GM19328 (cell line): ENCODE results near the gene ATPAF2.
A peak's percentile ranks its signal among the peaks of the same experiment; 100 is the strongest.

Experiments
- ATAC-seq: cut with Tn5 transposase; IDR thresholded peaks from one replicate; pipeline ENCODE4 v1.9.1; 2021; ENCODE audit warnings: mild to moderate bottlenecking, moderate library complexity; ENCODE audit not compliant: unreplicated experiment

ATPAF2 gene

DNA sequence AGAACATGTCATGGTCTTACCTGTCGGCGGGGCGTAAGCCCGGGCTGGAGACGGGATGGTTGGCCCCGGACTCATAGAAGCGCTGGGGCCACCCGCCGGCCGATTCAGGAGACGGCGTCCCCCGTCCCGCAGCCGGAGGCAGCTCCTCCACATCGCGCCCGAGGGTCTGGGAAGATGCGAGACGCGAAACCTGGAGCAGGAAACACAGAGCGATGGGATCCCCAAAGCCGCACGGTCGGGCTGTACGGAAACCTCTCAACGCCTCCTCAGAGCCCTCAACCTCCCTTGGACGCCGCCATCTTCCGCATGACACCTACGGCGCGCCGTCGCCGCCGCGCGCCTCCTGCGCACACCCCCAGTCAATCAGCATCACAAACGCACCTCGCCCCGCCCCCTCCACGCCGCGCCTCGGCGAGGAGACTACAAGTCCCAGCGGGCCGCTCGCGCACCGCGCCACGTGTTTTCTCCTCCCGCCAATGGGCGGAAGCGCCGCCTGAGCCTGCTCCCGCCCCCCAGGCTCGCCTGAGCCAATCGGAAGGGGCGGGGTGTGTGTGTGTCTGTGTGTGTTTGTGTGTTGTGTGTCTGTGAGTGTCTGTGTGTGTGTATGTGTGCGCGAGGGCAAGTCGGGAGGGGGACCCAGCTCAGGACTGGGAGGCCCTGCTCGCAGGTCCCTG, at the start of gene ATPAF2, which contains the start of gene GID4:
ATPAF2 (minus strand) TSS at position 308 of the 674 bp plus-strand sequence; CDS start at position 153, 155 bp downstream.
GID4 (plus strand) TSS at position 548 of the 674 bp plus-strand sequence; CDS start at position 605, 57 bp downstream.
- peak; percentile 80 for ATAC-seq

GRCh38 chr17:18087610-18088491, 48.9 kb upstream of the ATPAF2 start, which contains the start of gene DRG2:
TSS of gene DRG2 (plus strand) at chr17:18087948. CDS start at chr17:18088024, 76 bp downstream.
- peak; percentile 80 for ATAC-seq

GRCh38 chr17:18084256-18084655, 45.3 kb upstream of the ATPAF2 start:
- no peak for ATAC-seq

GRCh38 chr17:18079543-18079942, 40.6 kb upstream of the ATPAF2 start:
- no peak for ATAC-seq

GRCh38 chr17:18076936-18077335, 38.0 kb upstream of the ATPAF2 start:
- ATAC-seq = no peak

DNA sequence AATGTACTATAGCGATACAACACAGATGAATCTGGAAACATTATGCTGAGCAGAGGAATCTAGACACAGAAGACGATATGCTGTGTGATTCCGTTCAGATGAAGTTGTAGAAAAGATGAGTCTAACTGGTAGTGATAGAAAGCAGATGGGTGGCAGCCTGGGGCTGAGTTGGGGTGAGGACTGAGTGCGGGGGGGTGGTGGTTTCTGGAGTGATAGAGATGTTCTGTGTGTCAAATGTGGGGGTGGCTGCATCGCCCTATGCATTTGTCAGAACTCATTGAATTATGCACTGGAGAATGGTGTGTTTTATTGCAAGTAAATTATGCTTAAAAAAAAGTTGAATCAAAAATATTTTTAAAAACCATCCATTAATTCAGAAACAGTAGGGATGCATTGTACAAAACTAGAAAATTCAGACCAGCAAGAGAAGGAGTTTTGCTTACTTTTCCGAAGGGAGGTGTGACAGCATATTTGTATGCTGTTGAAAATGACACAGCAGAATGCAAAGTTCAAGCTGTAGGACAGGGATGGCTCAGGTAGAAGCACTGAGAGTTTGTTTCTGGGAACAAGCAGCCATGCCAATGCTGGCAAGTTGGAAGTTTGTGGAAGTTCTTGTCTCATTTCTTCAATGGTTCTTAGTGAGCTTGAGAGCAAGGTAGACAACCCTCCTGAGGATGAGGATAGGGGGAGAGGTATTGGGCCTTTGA, 35.8 kb upstream of the ATPAF2 start:
- no peak for ATAC-seq

- ATAC-seq = no peak
These were observed 32.8 kb upstream of the ATPAF2 start for GRCh38 chr17:18071751-18072150.

DNA sequence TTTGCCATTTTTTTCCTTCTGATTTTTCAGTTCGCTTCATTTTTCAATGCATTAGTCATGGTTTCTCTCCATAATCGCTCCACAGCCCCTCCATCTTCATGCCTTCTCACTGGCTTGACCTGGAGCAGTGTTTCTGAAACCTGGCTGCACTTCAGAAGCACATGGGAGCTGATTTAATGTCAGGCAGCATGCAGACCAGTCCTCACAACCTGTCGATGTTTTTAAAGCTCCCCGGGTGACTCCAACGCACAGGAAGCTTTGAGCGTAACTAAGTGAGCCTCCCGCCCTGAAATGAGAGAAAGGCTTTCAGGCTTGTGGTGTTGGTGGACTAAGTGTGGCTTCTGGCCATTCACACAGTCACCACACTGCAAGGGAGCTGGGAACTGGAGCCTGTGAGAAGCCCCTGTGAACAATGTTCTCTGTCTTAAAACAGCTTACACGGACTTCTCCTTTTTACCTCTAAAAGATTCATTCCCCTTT, 31.9 kb upstream of the ATPAF2 start:
- ATAC-seq = no peak

DNA sequence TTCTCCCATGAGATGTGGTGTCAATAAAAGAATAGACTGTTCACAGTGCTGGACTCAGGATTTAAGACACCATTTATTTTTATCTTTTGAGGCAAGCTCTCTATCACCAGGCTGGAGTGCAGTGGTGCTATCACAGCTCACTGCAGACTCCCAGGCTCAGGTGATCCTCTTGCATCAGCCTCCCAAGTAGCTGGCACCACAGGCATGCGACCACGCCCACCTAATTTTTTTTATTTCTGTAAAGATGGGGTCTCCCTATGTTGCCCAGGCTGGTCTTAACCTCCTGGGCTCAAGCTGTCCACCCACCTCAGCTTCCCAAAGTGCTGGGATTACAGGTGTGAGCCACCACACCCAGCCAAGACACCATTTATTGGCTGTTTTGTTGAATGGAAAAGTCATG, 30.1 kb upstream of the ATPAF2 start:
- no peak for ATAC-seq

GRCh38 chr17:18066866-18067265, 27.9 kb upstream of the ATPAF2 start:
- ATAC-seq = no peak

DNA sequence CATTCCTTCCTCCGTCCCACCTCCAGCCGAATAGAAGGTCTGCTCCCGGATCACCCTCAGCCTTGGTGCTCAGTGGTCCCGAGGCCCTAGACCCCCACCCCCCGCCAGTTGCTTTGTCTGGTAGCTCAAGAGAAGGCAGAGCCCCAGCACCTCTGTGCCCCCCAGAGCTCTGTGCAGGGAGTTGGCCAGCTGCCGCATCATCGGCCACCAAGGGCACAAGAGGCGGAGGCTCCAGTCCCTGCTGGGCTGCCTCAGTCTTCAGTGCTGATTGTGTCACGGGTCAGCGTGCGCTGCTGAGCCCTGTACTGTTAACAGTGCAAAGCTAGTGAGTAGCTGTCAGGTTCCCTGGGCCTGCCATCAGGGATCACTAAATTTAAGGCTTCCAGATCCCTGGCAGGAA, 26.6 kb upstream of the ATPAF2 start:
- ATAC-seq = no peak

GRCh38 chr17:18064053-18064452, 25.1 kb upstream of the ATPAF2 start:
- no peak for ATAC-seq

DNA sequence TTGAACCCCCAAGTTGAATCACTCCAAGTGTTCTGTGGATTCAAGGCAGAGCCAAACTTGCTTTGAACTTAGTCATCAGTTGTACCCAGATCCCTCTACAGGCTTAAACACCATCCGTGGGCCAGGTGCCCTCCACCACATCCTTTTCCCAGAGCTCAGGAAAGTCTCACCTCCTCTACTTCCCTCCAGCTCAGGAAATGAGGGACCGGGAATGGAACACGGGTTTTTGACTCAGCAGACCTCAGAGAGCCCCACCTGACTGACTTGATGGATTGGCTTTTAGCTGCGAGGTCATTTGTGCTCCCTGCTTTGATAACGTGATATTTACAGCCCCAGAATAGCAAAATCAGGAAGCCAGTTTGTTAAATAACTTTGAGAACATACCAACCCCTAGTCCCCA, 20.3 kb upstream of the ATPAF2 start:
- no peak for ATAC-seq

DNA sequence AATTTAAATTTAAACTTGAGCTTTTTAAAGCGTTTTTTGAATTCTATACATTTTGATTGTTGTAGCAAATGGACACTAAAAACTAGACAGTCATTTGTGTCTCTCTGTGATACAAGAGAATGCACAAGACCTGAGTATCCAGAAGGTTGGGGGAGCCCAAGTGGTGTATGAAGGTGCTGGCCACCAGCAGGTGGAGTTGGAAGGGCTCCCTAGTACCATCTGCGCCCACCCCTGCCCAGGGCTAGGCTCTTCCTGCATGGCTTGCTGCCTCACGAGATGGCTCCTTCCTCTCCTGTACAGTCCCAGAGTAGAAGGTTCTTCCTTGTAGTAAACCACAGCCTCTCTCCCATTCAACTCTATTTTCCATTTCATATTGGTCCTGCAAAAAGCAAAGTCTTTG, 17.2 kb upstream of the ATPAF2 start:
- ATAC-seq = no peak

- no peak for ATAC-seq
These were observed 16.6 kb upstream of the ATPAF2 start for GRCh38 chr17:18055597-18055996.

DNA sequence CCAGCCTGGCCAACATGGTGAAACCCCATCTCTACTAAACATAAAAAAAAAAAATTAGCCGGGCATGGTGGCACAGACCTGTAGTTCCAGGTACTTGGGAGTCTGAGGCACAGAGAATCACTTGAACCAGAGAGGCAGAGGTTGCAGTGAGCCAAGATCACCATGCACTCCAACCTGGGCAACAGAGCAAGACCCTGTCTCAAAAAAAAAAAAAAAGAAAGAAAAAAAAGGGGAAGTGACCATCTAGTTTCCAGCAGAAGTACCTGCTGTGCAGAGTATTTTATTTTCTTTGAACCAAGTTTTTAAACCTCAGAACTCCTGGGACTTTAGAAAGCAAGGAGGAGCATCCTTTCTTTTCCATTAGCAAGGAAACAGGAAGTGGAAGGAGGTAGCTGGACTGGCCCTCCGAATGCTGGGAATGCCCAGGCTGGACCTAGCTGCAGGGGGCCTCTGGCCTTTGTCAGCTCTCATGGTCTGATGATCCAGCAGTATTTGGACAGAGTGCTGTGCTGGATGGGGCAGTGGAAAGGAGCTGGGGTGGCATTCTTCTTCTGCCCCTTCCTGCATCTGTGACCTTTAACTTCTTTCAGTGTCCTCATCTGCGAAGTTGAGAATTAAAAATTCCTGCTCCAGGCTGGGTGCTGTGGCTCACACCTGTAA, 6.9 kb upstream of the ATPAF2 start:
- no peak for ATAC-seq

DNA sequence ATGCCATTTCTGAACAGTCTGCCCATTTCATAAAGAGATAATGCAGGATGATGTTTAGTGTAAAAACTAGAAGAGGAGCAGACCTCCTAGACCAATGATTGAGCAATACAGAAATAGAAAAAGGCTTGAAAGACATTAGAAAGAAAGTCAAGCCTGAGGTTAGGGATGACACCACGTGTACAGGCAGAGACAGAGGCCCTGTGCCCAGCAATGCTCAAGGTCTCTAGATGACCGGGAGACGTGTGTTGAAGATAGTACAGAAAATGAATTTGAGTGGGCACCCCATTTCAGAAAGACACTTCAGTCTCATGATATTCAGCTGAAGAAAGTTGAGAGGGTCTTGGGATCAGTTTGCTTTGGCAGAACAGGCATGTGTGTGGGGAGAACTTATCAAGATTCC, 5.6 kb upstream of the ATPAF2 start:
- ATAC-seq = no peak

DNA sequence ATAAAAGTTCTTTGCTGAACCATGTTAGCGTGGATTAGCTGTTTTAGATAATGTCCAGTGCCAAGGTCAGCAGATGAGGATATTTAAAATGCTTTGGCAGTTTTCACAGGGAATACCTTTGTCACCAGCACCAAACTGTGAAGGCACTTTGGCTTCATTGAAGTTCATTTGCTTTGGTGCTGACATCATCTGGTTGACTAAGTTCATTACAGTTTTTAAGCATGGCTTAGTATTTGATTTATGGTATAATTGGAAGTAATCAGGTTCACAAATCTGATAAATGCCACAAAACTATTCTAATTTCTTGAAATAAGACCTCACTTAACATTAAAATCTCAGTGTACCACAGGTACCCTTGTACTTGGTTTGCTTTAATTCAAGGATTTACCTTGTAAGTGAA, 4.5 kb upstream of the ATPAF2 start:
- ATAC-seq = no peak

DNA sequence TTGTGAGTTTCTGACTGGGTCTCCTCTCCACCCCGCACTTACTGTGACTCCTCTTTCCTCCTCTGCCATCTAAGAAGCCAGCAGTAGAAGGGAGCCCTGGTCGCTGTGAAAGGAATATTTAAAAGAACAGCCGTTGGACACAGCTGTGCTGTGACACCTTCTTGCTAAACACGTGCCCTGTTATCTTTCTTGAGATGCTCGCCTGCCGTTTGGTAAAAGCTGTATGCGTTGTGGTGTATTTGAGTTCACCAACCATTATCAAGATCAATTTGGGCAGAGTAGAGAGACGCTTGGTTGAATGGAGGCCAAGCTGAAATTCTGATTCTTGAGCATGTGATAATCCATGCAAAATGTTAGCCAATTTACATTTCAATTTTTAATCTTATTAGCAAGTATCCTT, 4.0 kb upstream of the ATPAF2 start:
- no peak for ATAC-seq

DNA sequence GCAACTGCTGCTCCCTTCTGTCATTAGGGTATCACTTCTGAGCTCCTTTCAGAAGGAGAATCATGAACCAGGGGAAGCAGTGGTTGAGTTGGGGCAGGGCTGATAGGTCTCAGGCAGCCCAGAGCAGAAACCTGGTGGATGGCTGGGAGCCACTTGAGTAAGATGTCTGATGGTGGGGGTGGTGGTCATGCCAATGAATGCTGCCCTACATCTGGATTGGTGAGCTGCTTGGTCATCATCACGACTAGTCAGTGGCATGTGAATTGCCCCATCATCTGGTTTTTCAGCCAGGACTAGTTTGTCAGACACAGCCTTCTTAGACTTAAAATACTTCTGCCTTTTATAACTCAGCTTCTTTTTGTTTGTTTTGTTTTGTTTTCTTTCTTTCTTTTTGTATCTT, 2.8 kb upstream of the ATPAF2 start:
- ATAC-seq = no peak
